GM12872 (cell line): ENCODE measurements around the gene CLEC3B.

Experiments used
- CTCF ChIP-seq: IDR thresholded peaks from 3 replicates; pipeline ENCODE4 v1.5.1; 2011; ENCODE audit warnings: low read depth, mild to moderate bottlenecking, low read length, moderate library complexity; ENCODE audit not compliant: insufficient read depth

Gene CLEC3B

GRCh38 chr3:45084820-45085816 lies 59.0 kb downstream of the CLEC3B start:
- TF ChIP-seq CTCF: no peak
